PC-3 (cell line): ENCODE measurements around the gene CCNL2. TPM values are rescaled to one million over a fixed set of nuclear protein-coding genes. Genes with fewer than 3 reads are reported as not detected.

Experiments
- ATAC-seq: fragments of 200-7000 bp; cut with Tn5 transposase; 2 replicates; pipeline ENCODE4 v1.9.1; 2020; ENCODE audit warnings: mild to moderate bottlenecking, moderate library complexity
- BruUV-seq: library from RNA; stranded (reverse); fragments of 400-500 nt; replicated peaks from 2 replicates; lab custom pipeline; 2021; lab: Mats Ljungman, UMichigan
- CTCF ChIA-PET: fragments of 300-600 bp; sonication (Branson Sonifier 250); formaldehyde crosslinking; loops from one replicate; lab custom pipeline; 2022; ENCODE audit warnings: antibody characterized with exemption; lab: Charles Lee
- POLR2A ChIA-PET: fragments of 300-600 bp; sonication (Branson Sonifier 250); formaldehyde crosslinking; loops from one replicate; lab custom pipeline; 2022; ENCODE audit warnings: antibody characterized with exemption; ENCODE audit not compliant: unreplicated experiment; lab: Charles Lee
- DNase-seq: peaks from one replicate; pipeline ENCODE4 v3.0.0-alpha.2; 2015
- H2AFZ ChIP-seq: fragments of 300-600 bp; sonication (generic); 2 replicates; pipeline ENCODE4 v1.6.0; 2016; ENCODE audit warnings: antibody characterized with exemption, low read length
- H3F3A ChIP-seq: fragments of 300-600 bp; sonication (generic); one replicate; pipeline ENCODE4 v1.6.0; 2017; ENCODE audit warnings: antibody characterized with exemption, low read length, control low read depth, mild to moderate bottlenecking; ENCODE audit not compliant: unreplicated experiment
- H3K27ac ChIP-seq: fragments of 300-600 bp; sonication (generic); 2 replicates; pipeline ENCODE4 v1.5.1; 2016; ENCODE audit warnings: mild to moderate bottlenecking, low read length
- H3K27me3 ChIP-seq: fragments of 300-600 bp; sonication (generic); 2 replicates; pipeline ENCODE4 v1.6.1; 2016; ENCODE audit warnings: low read length, mixed read lengths
- H3K36me3 ChIP-seq: fragments of 300-600 bp; sonication (generic); 2 replicates; pipeline ENCODE4 v1.6.1; 2016; ENCODE audit warnings: low read depth, mixed run types, low read length, mixed read lengths
- H3K4me1 ChIP-seq: fragments of 300-600 bp; sonication (generic); 2 replicates; pipeline ENCODE4 v1.5.1; 2016; ENCODE audit warnings: low read length; ENCODE audit not compliant: insufficient read depth
- H3K4me2 ChIP-seq: fragments of 300-600 bp; sonication (generic); 2 replicates; pipeline ENCODE4 v1.6.0; 2016; ENCODE audit warnings: low read length
- H3K4me3 ChIP-seq: fragments of 300-600 bp; sonication (generic); 2 replicates; pipeline ENCODE4 v1.5.1; 2016; ENCODE audit warnings: mild to moderate bottlenecking, low read length, mixed read lengths
- H3K79me2 ChIP-seq: fragments of 300-600 bp; sonication (generic); 2 replicates; pipeline ENCODE4 v1.6.1; 2017; ENCODE audit warnings: low read length, mixed read lengths
- H3K9ac ChIP-seq: fragments of 300-600 bp; sonication (generic); 2 replicates; pipeline ENCODE4 v1.6.0; 2016; ENCODE audit warnings: mild to moderate bottlenecking, low read length
- H3K9me2 ChIP-seq: fragments of 300-600 bp; sonication (generic); replicated peaks from 2 replicates; pipeline ENCODE4 v1.6.1; 2016; ENCODE audit warnings: mixed run types, low read length, mixed read lengths
- H3K9me3 ChIP-seq: fragments of 300-600 bp; sonication (generic); 2 replicates; pipeline ENCODE4 v1.6.1; 2016; ENCODE audit warnings: low read length, mixed read lengths
- H4K20me1 ChIP-seq: fragments of 300-600 bp; sonication (generic); 2 replicates; pipeline ENCODE4 v1.6.1; 2016; ENCODE audit warnings: low read length, mixed read lengths
- EZH2 ChIP-seq: fragments of 300-600 bp; sonication (generic); IDR thresholded peaks from one replicate; pipeline ENCODE4 v1.6.1; 2017; ENCODE audit warnings: antibody characterized with exemption, mild to moderate bottlenecking, low read length; ENCODE audit not compliant: unreplicated experiment
- EZH2phosphoT487 ChIP-seq: fragments of 300-600 bp; sonication (generic); IDR thresholded peaks from 2 replicates; pipeline ENCODE4 v1.6.1; 2018; ENCODE audit warnings: mild to moderate bottlenecking, antibody characterized with exemption, low read length, borderline replicate concordance
- intact Hi-C: fragments of 100-400 bp; cut with micrococcal nuclease; formaldehyde crosslinking; loops from 2 replicates; pipeline ENCODE4 v1.9.0; 2023
- microRNA-seq: library from miRNA; unstranded; fragments of <30 nt; microRNA quantifications from one replicate; pipeline ENCODE4 v1.1.0, GENCODE V29; 2020; ENCODE audit not compliant: unreplicated experiment
- total RNA-seq: library from RNA; depleted of rRNA; stranded (reverse); fragments of >200 nt; gene quantifications from 2 replicates; pipeline ENCODE4 v1.2.3, GENCODE V29; 2014; rRNA removed
- TF ChIP-seq, protein P1 (sequence below): fragments of 300-600 bp; sonication (generic); conservative IDR thresholded peaks from 2 replicates; pipeline ENCODE4 v1.5.1; 2017; ENCODE audit warnings: antibody characterized with exemption, low read depth, mild to moderate bottlenecking, low read length

CCNL2 gene
- total RNA-seq, 1 experiment from 2014 or later: 385 TPM

DNA sequence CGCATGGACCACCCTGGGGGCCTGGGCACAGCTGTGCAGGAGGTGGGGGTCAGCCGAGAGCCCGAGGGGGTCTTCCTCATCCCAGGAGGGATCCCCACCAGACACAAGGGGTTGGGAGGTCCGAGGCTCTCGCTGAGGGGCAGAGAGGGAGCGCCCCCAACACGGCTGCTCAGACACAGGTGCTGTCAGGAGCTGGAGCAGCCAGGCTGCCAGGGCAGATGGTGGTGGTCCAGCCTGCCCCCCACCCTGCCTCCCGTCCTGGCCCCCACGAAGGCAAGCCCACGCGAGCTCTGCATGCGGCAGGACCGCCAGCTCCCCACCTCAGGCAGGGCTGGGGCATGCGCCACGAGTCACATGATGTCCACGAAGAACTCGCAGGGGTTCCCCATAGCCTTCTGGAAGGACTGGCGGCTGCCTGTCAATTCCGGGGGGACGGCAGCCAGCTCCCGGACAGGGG, 63.3 kb downstream of the CCNL2 start:
- DNase-seq: no peak
- Histone ChIP-seq H3K36me3 (peaks cover 42% of the 10 kb centered on the region), H3K4me2 (no peak overlapping the region), H3K4me1 (peaks cover 26% of the 10 kb centered on the region), H3K27me3 (no peaks in the 10 kb centered on the region), H3K27ac (no peak overlapping the region), H3F3A (no peaks in the 10 kb centered on the region), H3K79me2 (no peaks in the 10 kb centered on the region; the same call in 1 of the 2 replicates), H4K20me1 (peaks cover 5% of the 10 kb centered on the region; the same call in 1 of the 2 replicates), H2AFZ (no peak overlapping the region), H3K9ac (no peak overlapping the region), H3K9me3 (no peaks in the 10 kb centered on the region), H3K4me3 (no peak overlapping the region), H3K9me2 (no peaks in the 10 kb centered on the region)
- ATAC-seq: no peak
- CTCF ChIA-PET: no interaction called here
- POLR2A ChIA-PET: no interaction called here
- TF ChIP-seq EZH2 (no peak), EZH2phosphoT487 (no peak)
- TF ChIP-seq, protein P1, sequence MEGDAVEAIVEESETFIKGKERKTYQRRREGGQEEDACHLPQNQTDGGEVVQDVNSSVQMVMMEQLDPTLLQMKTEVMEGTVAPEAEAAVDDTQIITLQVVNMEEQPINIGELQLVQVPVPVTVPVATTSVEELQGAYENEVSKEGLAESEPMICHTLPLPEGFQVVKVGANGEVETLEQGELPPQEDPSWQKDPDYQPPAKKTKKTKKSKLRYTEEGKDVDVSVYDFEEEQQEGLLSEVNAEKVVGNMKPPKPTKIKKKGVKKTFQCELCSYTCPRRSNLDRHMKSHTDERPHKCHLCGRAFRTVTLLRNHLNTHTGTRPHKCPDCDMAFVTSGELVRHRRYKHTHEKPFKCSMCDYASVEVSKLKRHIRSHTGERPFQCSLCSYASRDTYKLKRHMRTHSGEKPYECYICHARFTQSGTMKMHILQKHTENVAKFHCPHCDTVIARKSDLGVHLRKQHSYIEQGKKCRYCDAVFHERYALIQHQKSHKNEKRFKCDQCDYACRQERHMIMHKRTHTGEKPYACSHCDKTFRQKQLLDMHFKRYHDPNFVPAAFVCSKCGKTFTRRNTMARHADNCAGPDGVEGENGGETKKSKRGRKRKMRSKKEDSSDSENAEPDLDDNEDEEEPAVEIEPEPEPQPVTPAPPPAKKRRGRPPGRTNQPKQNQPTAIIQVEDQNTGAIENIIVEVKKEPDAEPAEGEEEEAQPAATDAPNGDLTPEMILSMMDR: no peak
- intact Hi-C loops: no loop called here
- no TSS peak for BruUV-seq

Small RNA genes within 50 kb of the gene (microRNA-seq; reads per million reads assigned to microRNA genes)
- 1.3 reads per million for gene MIR6808

Other genes with a start within 250 kb of the CCNL2 start
- 0.36 and 0.46 TPM in 2 replicates for gene TTLL10, start 225.5 kb downstream of the CCNL2 start, total RNA-seq
- gene TNFRSF18, start 192.7 kb downstream of the CCNL2 start, total RNA-seq: 87.2 and 120 TPM in 2 replicates
- 0.11 and 0.17 TPM in 2 replicates for gene TNFRSF4, start 185.2 kb downstream of the CCNL2 start, total RNA-seq
- gene SDF4, start 167.3 kb downstream of the CCNL2 start, total RNA-seq: 254 and 317 TPM in 2 replicates
- gene B3GALT6, start 167.1 kb downstream of the CCNL2 start, total RNA-seq: 74.0 and 92.2 TPM in 2 replicates
- 2.8 and 3.9 TPM in 2 replicates for gene C1QTNF12, start 152.6 kb downstream of the CCNL2 start, total RNA-seq
- gene UBE2J2, start 125.5 kb downstream of the CCNL2 start, total RNA-seq: 182 and 200 TPM in 2 replicates
- gene SCNN1D, start 118.9 kb downstream of the CCNL2 start, total RNA-seq: 4.2 and 5.3 TPM in 2 replicates
- gene ACAP3, start 91.4 kb downstream of the CCNL2 start, total RNA-seq: 116 and 178 TPM in 2 replicates
- 132 and 142 TPM in 2 replicates for gene PUSL1, start 90.7 kb downstream of the CCNL2 start, total RNA-seq
- 254 and 324 TPM in 2 replicates for gene INTS11, start 74.7 kb downstream of the CCNL2 start, total RNA-seq
- 141 and 168 TPM in 2 replicates for gene CPTP, start 74.5 kb downstream of the CCNL2 start, total RNA-seq
- 1.9 and 4.3 TPM in 2 replicates for gene TAS1R3, start 68.1 kb downstream of the CCNL2 start, total RNA-seq
- 626 and 813 TPM in 2 replicates for gene DVL1, start 49.9 kb downstream of the CCNL2 start, total RNA-seq
- gene MXRA8, start 40.8 kb downstream of the CCNL2 start, total RNA-seq: 25.3 and 29.0 TPM in 2 replicates
- gene AURKAIP1, start 24.1 kb downstream of the CCNL2 start, total RNA-seq: 823 and 1,067 TPM in 2 replicates
- gene MRPL20, start 8.0 kb upstream of the CCNL2 start, total RNA-seq: 439 and 506 TPM in 2 replicates
- 0.18 and 1.1 TPM in 2 replicates for gene ANKRD65, start 21.9 kb upstream of the CCNL2 start, total RNA-seq
- gene VWA1, start 36.4 kb upstream of the CCNL2 start, total RNA-seq: 59.1 and 74.5 TPM in 2 replicates
- gene ATAD3C, start 50.4 kb upstream of the CCNL2 start, total RNA-seq: 0.29 and 1.4 TPM in 2 replicates
- 140 and 190 TPM in 2 replicates for gene ATAD3B, start 72.4 kb upstream of the CCNL2 start, total RNA-seq
- gene ATAD3A, start 112.8 kb upstream of the CCNL2 start, total RNA-seq: 186 and 243 TPM in 2 replicates
- 0.87 and 2.0 TPM in 2 replicates for gene TMEM240, start 141.3 kb upstream of the CCNL2 start, total RNA-seq
- 283 and 310 TPM in 2 replicates for gene SSU72, start 175.5 kb upstream of the CCNL2 start, total RNA-seq
- gene FNDC10, start 200.8 kb upstream of the CCNL2 start, total RNA-seq: 7.9 and 8.8 TPM in 2 replicates
- gene MIB2, start 216.2 kb upstream of the CCNL2 start, total RNA-seq: 164 and 218 TPM in 2 replicates
- gene MMP23B, start 232.8 kb upstream of the CCNL2 start, total RNA-seq: 25.9 and 28.4 TPM in 2 replicates